ENCODE measurements around the gene CRYGN.
A peak's percentile ranks its signal among the peaks of the same experiment; 100 is the strongest.

Gene CRYGN

GRCh38 chr7:151437866-151438516 is 1.9 kb downstream of the CRYGN start:
- DNase-seq = no peak

GRCh38 chr7:151437159-151437553 is 2.8 kb downstream of the CRYGN start:
- DNase-seq = no peak

GRCh38 chr7:151436446-151437158 is 3.3 kb downstream of the CRYGN start:
- DNase-seq = no peak

GRCh38 chr7:151435971-151436370 is 4.0 kb downstream of the CRYGN start:
- DNase-seq = no peak

- no peak for DNase-seq
These were observed 4.6 kb downstream of the CRYGN start for GRCh38 chr7:151435103-151435916.

GRCh38 chr7:151434549-151434948 is 5.4 kb downstream of the CRYGN start:
- DNase-seq = no peak

GRCh38 chr7:151433721-151434400 is 6.1 kb downstream of the CRYGN start:
- no peak for DNase-seq

GRCh38 chr7:151432658-151433521 is 7.1 kb downstream of the CRYGN start:
- DNase-seq = peak; percentile 41

- no peak for DNase-seq
These were observed 8.1 kb downstream of the CRYGN start for GRCh38 chr7:151431768-151432311.

- DNase-seq = no peak
These were observed 8.6 kb downstream of the CRYGN start for GRCh38 chr7:151431281-151431767.

- DNase-seq = no peak
These were observed 9.3 kb downstream of the CRYGN start for GRCh38 chr7:151430391-151431205.

- peak; percentile 38 for DNase-seq
These were observed 10.2 kb downstream of the CRYGN start for GRCh38 chr7:151429560-151430331.

- no peak for DNase-seq
These were observed 10.7 kb downstream of the CRYGN start for GRCh38 chr7:151429237-151429559.

- no peak for DNase-seq
These were observed 11.3 kb downstream of the CRYGN start for GRCh38 chr7:151428378-151429236.

- no peak for DNase-seq
These were observed 12.1 kb downstream of the CRYGN start for GRCh38 chr7:151427705-151428377.

GRCh38 chr7:151426904-151427704 is 12.8 kb downstream of the CRYGN start:
- DNase-seq = no peak

GRCh38 chr7:151426441-151426903 is 13.5 kb downstream of the CRYGN start:
- DNase-seq = no peak

All from stimulated activated naive CD4-positive, alpha-beta T cell treated with Interleukin-2 at 50 U/mL for 16 hours (primary cell).